NCI-H2196 treated with DMSO at 0.1 percent for 48 hours (cell line): ENCODE data around the gene CTR9.

Experiments used
- DNase-seq: peaks from one replicate; lab custom pipeline; 2025; ENCODE audit not compliant: unreplicated experiment; lab: John Stamatoyannopoulos, UW

Gene CTR9

DNA sequence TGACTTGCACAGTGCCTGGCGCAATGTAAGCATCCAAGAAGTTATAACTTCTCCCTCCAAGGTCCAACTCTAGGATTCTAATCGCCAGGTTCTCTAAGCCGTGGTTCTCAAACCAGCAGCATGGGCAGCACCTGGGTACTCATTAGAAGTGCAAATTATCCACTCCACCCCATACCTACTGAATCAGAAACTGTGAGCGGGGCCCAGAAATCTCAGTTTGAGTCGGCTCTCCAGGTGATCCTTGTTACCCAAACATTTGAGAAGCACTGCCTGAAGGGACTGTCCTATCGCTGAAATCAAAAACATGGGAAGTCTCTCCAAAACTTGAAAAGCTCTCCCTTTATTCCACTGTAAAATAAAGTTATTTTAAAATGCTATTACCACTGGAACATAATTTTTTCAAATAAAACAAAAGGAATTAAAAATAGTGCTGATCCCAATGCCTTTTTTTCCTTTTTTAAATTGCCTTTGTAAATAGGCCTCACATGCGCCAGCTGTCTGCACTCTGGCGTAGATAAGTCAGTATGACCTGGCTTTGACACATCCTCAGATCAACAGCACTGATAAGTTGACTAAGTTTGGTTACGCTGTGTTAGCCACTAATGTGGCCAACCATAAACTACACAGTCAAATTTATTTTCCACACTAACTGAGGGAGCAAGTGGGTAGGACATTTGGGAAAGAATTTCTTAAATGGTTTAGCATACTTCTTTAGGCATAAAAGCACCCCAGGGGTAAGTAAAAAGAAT lies 8.4 kb upstream of the CTR9 start:
- no peak for DNase-seq

DNA sequence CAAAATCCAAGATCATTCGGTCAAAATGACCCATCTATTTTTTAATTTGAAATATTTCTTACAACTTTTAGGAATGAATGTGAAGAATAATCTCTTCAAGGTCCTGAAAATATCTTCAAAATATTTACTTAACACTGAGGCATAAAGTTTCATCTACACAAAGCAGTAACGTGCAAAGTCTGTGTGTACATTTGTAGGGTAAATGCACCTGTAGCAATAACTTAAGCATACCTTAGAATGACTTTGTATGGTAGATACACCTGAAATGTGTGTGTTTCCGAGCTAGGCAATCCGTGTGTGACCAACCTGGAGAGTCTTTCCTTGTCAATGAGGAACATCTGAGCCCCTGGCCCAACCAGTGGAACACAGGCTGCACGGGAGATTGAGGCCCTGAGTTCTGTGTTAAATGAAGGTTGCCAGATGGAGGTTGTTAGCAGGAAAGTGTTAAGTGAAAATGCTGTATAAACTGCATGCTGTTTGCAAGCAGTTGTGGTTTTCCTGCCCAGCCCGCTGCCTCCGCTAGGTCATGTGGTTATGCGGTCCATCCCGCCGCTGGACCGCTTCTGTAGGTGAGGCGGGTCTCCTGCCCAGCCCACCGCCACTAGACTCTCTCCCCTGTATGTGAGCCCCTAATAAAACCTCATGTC lies 7.6 kb upstream of the CTR9 start:
- no peak for DNase-seq

DNA sequence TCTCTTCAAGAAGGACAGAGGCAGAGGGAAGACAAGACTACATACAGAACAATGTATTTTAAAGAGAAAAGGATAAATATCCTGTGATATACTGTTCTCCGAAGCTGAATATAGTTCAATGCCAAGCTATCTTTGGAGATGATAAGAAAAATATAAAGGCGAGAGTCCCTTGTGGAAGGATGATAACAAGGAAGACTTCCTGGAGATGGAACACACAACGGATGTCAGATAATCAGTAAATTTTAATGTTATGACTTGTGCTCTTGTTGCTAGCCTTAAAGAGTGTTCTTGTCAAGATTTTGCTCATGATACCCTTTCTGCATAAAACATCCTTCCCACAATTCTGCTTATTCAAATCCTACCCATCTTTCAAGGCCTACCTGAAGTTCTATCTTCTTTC lies 6.8 kb upstream of the CTR9 start:
- no peak for DNase-seq

DNA sequence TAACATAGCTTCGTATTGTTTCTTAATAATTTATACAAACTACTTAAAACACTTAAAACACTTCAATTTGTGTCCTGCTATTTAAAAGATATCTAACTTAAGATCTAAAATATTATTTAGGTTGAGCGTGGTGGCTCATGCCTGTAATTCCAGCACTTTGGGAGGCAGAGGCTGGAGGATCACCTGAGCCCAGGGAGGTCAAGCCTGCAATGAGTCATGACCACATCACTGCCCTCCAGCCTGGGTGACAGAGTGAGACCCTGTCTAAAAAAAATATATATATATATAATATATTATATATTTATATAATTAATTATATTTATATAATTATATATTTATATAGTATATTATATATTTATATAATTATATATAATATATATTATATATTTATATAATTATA lies 4.2 kb upstream of the CTR9 start:
- DNase-seq, result no peak

DNA sequence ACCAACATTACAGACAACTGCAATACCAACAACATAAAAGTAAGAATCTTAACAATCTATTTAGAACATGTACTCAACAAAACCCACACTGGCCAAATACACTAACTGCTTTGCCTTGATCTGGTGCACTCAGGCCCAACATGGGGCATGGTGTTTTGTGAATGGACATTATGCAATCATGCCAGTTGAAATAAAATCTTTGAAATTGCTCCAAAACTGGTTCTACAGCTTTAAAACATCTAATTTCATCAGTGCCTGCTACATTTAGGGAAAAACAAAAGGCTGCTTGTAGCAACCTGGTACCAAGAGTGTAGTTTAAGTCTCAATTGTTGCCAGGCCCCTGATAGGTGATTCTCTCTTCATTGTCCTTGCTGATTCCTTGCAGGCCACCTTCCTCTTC lies 3.3 kb upstream of the CTR9 start:
- DNase-seq, result no peak

DNA sequence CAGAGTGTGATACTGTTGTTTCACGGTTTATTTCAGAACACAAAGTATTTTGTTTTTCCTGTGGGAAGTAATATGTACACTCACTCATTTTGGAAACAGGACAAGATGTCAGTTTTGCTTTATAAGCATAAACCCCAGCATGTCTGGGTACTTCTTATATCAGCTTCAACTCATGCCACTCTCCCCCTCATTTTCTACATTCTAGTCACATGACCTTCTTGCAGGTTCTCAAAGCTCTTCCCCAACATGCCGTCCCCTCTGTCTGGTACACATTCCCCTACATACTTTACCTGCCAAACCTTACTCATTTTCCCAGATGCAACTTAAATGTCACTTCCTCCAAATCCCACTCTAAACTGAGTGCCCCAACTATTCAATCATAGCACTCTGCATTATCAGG lies 1.6 kb upstream of the CTR9 start:
- DNase-seq, result no peak

DNA sequence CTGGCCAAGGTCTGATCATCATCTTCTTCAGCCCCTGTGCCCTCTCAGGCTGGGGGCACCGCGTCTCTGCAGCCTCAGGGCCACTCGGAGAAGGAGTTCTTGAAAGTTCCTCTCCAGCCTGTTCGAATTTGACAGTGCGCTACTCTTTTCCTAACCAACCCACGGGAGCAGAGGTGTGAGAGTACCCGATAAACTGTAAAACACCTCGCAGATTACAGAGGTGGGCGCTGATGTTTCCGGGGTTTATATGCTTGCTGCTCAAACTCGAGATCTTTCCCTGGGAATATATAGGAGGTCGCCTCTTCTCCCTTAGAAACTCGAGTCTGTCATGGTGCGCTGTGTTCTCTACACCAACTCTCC lies 515 bp downstream of the CTR9 start:
- no peak for DNase-seq

DNA sequence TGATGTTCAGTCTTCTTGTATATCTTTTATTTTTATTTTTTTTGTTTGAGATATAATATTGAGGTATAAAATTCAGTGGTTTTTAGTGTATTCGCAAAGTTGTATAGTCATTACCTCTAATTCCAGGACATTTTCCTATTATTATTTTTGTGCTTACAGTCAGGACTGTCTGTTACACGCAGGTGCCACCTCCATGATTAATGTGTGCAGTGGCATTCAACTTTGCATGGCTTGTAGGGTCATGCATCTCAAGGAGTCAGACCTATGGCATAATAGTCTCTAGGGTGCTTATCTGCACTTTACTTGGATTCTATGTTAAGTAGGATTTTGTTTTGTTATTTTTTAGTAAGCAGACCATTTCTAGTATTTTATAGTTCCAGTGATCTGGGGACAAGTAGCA lies 1.0 kb downstream of the CTR9 start:
- DNase-seq, result no peak

DNA sequence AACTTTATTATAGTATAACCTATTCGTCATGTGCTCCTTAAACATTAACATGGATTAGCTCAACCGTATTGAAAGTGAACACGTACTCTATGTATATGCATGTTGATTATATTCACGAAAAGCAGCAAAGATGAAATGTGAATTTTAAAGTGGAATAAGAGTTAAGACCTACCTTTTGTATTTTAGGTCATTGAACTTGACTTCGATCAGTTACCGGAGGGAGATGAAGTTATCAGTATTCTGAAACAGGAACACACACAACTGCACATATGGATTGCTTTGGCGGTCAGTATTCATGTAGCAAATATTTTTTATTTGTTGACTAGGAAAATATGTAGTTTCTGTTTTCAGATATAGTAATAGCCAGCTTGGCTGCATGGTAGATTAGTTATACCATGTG lies 1.4 kb downstream of the CTR9 start:
- DNase-seq, result no peak

DNA sequence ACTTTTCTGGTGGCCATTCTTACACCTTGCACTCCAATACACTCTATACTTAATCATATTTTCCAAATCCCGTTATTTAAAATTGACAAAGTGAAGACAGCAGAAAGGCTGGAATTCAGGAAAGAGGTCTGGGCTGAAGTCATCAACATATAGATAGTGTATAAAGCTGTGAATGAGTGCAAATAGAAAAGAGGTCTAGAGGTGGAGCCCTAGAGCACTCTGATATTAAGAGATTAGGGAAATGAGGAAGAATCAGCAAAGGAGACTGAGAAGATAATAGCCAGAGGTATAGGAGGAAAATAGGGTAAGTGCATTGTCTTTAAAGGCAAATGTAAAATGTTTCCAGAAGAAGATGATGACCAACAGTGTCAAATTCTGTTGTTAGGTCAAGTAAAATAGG lies 7.9 kb downstream of the CTR9 start:
- DNase-seq, result no peak

DNA sequence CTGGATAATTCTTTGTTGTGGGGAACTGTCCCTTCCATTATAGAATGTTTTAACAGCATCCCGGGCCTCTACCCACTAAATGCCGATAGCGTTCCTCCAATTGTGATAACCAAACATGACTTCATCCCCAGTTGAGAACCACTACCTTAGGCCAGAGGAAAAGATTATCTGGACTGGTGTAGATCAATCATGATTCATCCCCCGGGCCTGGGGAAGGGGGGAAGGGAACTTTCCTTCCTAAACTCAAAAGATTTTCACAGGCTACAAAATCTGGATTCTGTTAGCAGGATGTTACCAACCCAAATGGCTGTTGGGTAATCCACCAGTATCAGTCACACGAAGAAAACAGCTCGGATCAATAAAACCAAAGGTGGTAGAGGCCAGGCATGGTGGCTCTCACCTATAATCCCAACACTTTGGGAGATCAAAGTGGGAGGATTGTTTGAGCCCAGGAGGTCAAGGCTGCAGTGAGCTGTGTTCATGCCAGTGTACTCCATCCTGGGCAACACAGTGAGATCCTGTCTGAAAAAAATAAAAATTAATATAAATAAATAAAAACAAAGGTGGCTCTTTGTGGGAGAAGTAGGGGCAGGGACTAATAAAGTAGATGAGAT lies 10.1 kb downstream of the CTR9 start:
- no peak for DNase-seq

DNA sequence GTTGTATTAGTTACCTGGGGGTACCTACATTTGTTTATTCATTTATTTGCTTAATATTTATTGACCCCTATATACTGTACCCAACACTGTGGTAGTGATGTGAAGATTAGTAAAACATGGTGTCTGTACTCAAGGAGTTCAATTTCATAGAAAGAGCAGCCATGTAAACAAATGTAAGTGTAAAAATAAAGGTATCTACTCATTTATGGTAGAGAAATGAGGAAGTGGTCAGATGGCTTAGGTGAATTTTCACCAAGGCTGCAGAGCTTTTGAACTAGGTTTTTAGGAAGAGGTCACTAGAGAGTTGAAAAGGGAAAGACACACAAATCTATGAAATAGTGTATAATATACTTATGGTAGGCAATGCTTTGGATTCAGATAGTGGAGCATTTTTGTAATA lies 11.1 kb downstream of the CTR9 start:
- no peak for DNase-seq

DNA sequence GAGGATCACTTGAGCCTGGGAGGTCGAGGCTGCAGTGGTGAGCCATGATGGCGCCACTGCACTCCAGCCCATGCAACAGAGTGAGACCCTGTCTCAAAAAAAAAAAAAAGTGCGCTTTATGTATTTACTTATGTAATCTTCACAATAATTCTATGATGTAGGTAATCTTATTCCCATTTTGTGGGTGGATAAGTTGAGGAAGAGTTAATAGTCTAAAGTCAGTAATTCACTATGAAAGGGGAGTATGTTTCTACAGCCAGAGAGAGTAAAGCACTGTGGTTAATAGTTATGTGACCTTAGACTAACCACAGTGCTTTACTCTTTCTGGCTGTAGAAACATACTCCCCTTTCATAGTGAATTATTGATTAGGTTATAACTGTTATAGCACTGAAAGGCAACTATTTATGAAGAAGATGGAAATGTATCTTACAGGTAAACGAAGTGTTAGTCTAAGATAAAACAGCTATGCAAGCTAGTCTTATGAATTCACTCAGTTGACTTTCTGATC lies 11.9 kb downstream of the CTR9 start:
- no peak for DNase-seq

DNA sequence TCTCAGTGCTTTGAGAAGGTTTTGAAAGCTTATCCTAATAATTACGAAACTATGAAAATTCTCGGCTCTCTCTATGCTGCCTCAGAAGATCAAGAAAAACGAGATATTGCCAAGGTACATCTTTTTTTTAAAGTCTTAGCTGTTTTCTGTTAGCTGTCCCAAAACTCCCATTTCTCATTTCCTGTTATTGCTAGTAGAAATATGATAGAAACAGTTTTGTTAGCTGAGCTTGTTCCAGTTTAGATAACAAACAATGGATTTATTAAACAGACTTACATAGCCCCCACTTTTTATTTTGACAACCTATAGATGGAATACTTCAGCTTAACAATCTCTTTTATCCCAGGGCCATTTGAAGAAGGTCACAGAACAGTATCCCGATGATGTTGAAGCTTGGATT lies 12.7 kb downstream of the CTR9 start:
- no peak for DNase-seq

DNA sequence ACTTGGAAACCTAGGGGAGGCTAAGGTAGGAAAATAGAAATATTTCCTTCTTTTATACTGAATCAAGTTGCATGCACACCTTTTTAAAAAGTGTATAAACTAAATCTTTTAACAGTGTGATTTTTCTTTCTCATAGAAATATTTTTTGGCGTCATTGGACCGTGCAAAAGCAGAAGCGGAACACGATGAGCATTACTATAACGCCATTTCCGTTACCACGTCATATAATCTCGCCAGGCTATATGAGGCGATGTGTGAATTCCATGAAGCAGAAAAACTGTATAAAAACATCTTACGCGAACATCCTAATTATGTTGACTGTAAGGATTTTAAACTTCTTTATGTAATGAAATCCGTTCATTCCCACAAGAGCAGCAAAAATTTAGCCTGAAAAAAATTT lies 13.4 kb downstream of the CTR9 start:
- DNase-seq, result no peak

DNA sequence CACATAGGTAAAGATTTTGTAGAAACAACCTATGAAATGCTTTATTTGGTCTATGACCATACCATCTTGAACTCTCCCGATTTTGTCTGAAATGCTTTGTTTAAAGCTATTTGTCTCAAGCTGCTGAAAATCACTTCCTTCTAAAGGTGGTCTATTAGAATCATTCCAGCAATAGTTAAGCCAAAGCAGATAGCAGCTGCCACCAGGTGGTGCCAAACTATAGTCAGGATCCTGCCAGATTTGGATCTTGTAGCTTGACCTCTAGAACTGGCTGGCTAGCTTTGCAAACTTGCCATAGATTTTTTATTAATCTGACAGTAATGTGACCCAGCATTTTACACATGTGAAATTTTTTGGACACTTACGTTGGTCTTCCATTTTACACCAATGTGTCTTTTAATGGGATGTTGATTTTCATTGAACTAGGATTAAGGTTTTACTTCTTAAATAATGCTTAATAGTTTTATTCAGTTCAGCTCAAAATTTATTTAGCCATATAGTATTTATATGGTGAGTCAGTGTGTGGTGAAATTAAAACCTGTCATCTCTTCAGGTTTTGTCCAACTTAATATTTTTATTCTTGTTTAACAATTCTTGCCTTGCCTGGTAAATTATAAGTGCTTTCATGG lies 19.7 kb downstream of the CTR9 start:
- DNase-seq, result peak; percentile 38

DNA sequence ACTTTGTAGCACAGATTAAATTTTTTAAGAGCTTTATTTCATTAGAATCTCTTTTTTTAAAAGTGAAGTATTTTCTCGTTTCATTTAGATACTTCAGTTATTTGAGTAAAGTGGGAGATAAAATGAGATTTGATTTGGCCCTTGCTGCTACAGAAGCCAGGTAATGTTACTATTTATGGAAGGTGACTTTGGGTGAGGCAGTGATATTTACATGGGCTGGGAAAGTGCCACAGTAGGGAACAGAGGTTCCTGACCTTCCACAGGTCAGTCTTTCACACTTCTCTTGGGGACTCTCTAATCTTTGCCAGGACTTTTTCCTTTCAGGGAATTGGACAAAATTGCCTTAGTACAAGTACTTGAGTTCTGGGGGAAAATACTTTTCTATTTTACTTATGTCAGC lies 20.4 kb downstream of the CTR9 start:
- no peak for DNase-seq

DNA sequence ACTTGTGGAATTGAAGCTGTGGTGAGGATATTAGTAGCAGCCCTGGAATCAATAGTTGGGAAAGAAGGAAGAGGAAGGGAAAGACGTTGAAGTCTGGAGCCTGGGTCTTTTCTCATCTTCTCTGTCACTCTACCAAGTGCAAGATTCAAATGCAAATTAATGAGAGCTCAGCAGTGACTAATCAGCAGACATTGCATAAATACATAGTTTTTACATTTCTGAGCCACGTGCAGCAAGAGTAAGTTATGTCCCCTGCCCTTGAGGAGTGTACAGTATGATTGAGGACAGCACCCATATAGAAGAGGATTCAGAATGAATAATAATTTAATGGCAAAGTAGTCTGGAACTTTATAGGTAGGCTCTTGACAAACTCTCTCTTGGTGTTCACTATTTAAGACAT lies 23.8 kb downstream of the CTR9 start:
- DNase-seq, result no peak

DNA sequence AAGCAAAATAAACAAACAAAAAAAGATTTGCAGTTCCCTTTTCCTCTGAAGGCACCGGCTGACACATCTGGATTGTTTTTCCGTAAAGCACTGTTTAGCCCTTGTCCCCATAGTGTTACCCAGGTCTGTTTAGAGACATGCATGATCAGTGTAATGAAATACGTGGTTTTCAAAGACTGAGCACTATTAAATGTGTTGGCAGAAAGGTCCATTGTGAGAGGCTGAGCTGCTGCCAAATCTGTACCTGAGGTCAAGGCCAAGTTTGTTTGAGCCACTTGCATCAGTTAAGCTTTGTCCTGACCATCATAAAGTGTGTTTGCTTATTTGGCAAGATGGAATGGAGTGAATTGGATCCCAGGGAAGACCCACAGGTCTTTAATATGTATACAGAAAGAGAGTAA lies 26.3 kb downstream of the CTR9 start:
- DNase-seq, result peak; percentile 76

DNA sequence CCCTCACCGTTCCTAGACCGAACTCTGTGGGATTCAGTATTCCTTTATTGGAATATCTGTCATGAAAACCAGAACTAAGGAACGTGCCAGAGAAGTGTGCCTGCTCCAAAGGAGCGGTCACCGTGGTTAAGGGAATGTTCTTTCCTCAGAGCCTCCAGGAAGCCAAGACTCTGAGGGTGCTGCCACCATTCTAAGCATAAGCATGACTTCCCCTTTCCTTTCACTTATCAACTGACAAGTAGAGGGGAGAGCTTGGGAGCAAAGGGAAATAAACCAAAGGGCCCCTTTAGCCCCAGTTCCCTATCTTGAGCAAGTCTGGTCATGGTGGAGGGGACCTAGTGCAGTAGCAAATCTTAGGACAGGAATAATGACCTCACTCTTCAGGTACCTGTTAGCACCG lies 26.8 kb downstream of the CTR9 start:
- DNase-seq, result no peak

DNA sequence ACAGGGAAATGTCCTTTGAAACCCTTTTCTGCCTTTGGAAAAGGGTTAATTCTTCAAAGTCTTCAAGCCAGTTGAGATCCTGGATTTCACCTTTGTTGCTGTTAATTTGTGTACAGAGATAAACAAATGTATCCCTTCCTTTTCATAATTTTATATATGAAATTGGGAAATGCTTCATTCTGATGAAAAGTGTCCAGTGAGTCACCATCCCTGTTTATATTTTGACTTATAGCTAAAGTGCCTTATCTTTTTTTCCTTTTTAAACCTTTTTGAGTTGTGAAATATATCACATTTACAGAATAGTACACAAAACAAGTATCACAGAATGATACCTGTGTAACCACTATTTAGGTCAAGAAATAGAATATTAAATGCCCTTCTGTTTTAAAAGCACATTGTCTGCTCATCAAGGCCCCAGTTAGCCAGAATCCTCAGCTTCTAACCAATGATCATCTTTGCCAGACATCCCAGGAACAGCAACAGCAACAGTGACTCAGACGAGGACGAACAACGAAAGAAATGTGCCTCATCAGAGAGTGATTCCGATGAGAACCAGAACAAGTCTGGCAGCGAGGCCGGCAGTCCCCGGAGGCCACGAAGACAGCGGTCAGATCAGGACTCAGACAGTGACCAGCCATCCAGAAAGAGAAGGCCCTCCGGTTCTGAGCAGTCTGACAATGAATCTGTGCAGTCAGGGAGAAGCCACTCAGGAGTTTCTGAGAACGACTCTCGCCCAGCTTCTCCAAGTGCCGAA lies 27.3 kb downstream of the CTR9 start:
- DNase-seq, result no peak
